HepG2 (cell line): Measurements from ENCODE around the gene UTP4. TPM values are rescaled to one million over a fixed set of nuclear protein-coding genes. Genes with fewer than 3 reads are reported as not detected.

ENCODE experiments used
- ARHGAP35 ChIP-seq: sonication (generic); formaldehyde crosslinking; IDR thresholded peaks from 2 replicates; pipeline ENCODE4 v1.9.0; 2022; ENCODE audit warnings: mild to moderate bottlenecking, inconsistent platforms, moderate library complexity, missing genetic modification reagents, borderline replicate concordance
- CAMTA2 ChIP-seq: sonication (generic); formaldehyde crosslinking; IDR thresholded peaks from 2 replicates; pipeline ENCODE4 v1.4.0; 2020; ENCODE audit warnings: mild to moderate bottlenecking, missing genetic modification reagents, borderline replicate concordance
- CENPT ChIP-seq: sonication (generic); formaldehyde crosslinking; IDR thresholded peaks from 2 replicates; pipeline ENCODE4 v1.8.0; 2022; ENCODE audit warnings: low read depth, mild to moderate bottlenecking, moderate library complexity, missing genetic modification reagents
- ELF4 ChIP-seq: sonication (generic); formaldehyde crosslinking; IDR thresholded peaks from 2 replicates; pipeline ENCODE4 v1.5.0; 2020; ENCODE audit warnings: missing genetic modification reagents, mild to moderate bottlenecking, moderate library complexity, borderline replicate concordance
- FOXP4 ChIP-seq: sonication (generic); formaldehyde crosslinking; IDR thresholded peaks from 2 replicates; pipeline ENCODE4 v1.4.0; 2020; ENCODE audit warnings: missing genetic modification reagents
- GZF1 ChIP-seq: sonication (generic); formaldehyde crosslinking; IDR thresholded peaks from 2 replicates; pipeline ENCODE4 v1.5.1; 2020; ENCODE audit warnings: mild to moderate bottlenecking, missing genetic modification reagents
- HNF1B ChIP-seq: sonication (generic); formaldehyde crosslinking; IDR thresholded peaks from 2 replicates; pipeline ENCODE4 v1.5.1; 2020; ENCODE audit warnings: mild to moderate bottlenecking, moderate library complexity, missing genetic modification reagents
- KMT2B ChIP-seq: IDR thresholded peaks from 2 replicates; pipeline ENCODE4 v1.6.1; 2016; ENCODE audit warnings: missing genetic modification reagents, missing compliant biosample characterization
- NONO ChIP-seq, 2 experiments: fragments of 450-650 bp in 1 of 2; sonication (generic) in 1 of 2; formaldehyde crosslinking in 1 of 2; IDR thresholded peaks in 1 of 2; conservative IDR thresholded peaks in 1 of 2; 2 replicates each; pipeline versions ENCODE4 v1.6.1 to v1.8.0; 2017 to 2022; ENCODE audit warnings: mild to moderate bottlenecking in 1 of 2, missing genetic modification reagents in 1 of 2, moderate library complexity in 1 of 2
- PHF20 ChIP-seq: sonication (generic); formaldehyde crosslinking; IDR thresholded peaks from 2 replicates; pipeline ENCODE4 v1.5.0; 2020; ENCODE audit warnings: mild to moderate bottlenecking, missing genetic modification reagents
- POLR2AphosphoS2 ChIP-seq: IDR thresholded peaks from 2 replicates; pipeline ENCODE4 v1.6.1; 2011; ENCODE audit warnings: low read depth, low read length, improper control_type of control experiment
- PTBP1 ChIP-seq: fragments of 200-400 bp; formaldehyde crosslinking; IDR thresholded peaks from 2 replicates; pipeline ENCODE4 v1.6.1; 2018; ENCODE audit warnings: low read length, low read depth; ENCODE audit not compliant: poor library complexity, severe bottlenecking
- RARA ChIP-seq: IDR thresholded peaks from 2 replicates; pipeline ENCODE4 v1.6.1; 2016; ENCODE audit warnings: missing genetic modification reagents, missing compliant biosample characterization
- RFX1 ChIP-seq: fragments of 450-650 bp; IDR thresholded peaks from 2 replicates; pipeline ENCODE4 v1.6.1; 2017
- RORA ChIP-seq: sonication (generic); formaldehyde crosslinking; IDR thresholded peaks from 2 replicates; pipeline ENCODE4 v1.5.0; 2020; ENCODE audit warnings: mild to moderate bottlenecking, missing genetic modification reagents, moderate library complexity
- SALL2 ChIP-seq: sonication (generic); formaldehyde crosslinking; IDR thresholded peaks from 2 replicates; pipeline ENCODE4 v1.8.1; 2023; ENCODE audit warnings: mild to moderate bottlenecking, missing genetic modification reagents, inconsistent platforms
- SNAI1 ChIP-seq: sonication (generic); formaldehyde crosslinking; IDR thresholded peaks from 2 replicates; pipeline ENCODE4 v1.5.0; 2020; ENCODE audit warnings: mild to moderate bottlenecking, missing genetic modification reagents, borderline replicate concordance
- YEATS2 ChIP-seq: sonication (generic); formaldehyde crosslinking; IDR thresholded peaks from 2 replicates; pipeline ENCODE4 v1.4.0; 2020; ENCODE audit warnings: missing genetic modification reagents, borderline replicate concordance
- ZNF235 ChIP-seq: sonication (generic); formaldehyde crosslinking; IDR thresholded peaks from 2 replicates; pipeline ENCODE4 v1.8.1; 2023; ENCODE audit warnings: mild to moderate bottlenecking, missing genetic modification reagents, borderline replicate concordance
- ZNF274 ChIP-seq: sonication (generic); formaldehyde crosslinking; IDR thresholded peaks from 2 replicates; pipeline ENCODE4 v1.5.1; 2020; ENCODE audit warnings: mild to moderate bottlenecking, missing genetic modification reagents
- ZNF367 ChIP-seq: sonication (generic); formaldehyde crosslinking; IDR thresholded peaks from 2 replicates; pipeline ENCODE4 v1.4.0; 2020; ENCODE audit warnings: missing genetic modification reagents, borderline replicate concordance
- ZNF44 ChIP-seq: sonication (generic); formaldehyde crosslinking; IDR thresholded peaks from 2 replicates; pipeline ENCODE4 v1.5.1; 2020; ENCODE audit warnings: mild to moderate bottlenecking, missing genetic modification reagents
- ZNF484 ChIP-seq: sonication (generic); formaldehyde crosslinking; IDR thresholded peaks from 2 replicates; pipeline ENCODE4 v1.5.1; 2020; ENCODE audit warnings: mild to moderate bottlenecking, low read depth, missing genetic modification reagents, borderline replicate concordance
- ZNF703 ChIP-seq: sonication (generic); formaldehyde crosslinking; IDR thresholded peaks from 2 replicates; pipeline ENCODE4 v1.5.1; 2020; ENCODE audit warnings: missing genetic modification reagents, mild to moderate bottlenecking, moderate library complexity, borderline replicate concordance
- ZNF709 ChIP-seq: sonication (generic); formaldehyde crosslinking; IDR thresholded peaks from 2 replicates; pipeline ENCODE4 v1.5.0; 2020; ENCODE audit warnings: mild to moderate bottlenecking, missing genetic modification reagents
- ZNF724P ChIP-seq: sonication (generic); formaldehyde crosslinking; IDR thresholded peaks from 2 replicates; pipeline ENCODE4 v1.8.0; 2022; ENCODE audit warnings: missing genetic modification reagents, borderline replicate concordance
- ZNF766 ChIP-seq: sonication (generic); formaldehyde crosslinking; IDR thresholded peaks from 2 replicates; pipeline ENCODE4 v1.5.0; 2020; ENCODE audit warnings: missing genetic modification reagents, borderline replicate concordance
- polyA plus RNA-seq, 8 experiments: library from polyadenylated mRNA; depleted of rRNA in 3 of 8; stranded (reverse) in 7 of 8; unstranded in 1 of 8; fragments of >200 nt; fragmentation: Illumina TruSeq in 4 of 8; extraction: Trizol in 4 of 8; gene quantifications; 2 replicates each; pipeline versions ENCODE4 v1.2.1 to v1.2.3, GENCODE V29; 2011 to 2016; ENCODE audit warnings: low read depth in 4 of 8, missing spikeins in 1 of 8, mixed read lengths in 1 of 8; ENCODE audit not compliant: insufficient read depth in 1 of 8
- total RNA-seq, 5 experiments: library from RNA; depleted of rRNA; stranded (reverse); fragments of >200 nt; fragmentation: Illumina TruSeq; extraction: Trizol; gene quantifications; 2 replicates each; pipeline ENCODE4 v1.2.3, GENCODE V29; 2016; ENCODE audit warnings: low read depth in 1 of 5

Gene UTP4
- total and polyA plus RNA-seq, 2 of the 13 experiments (the other 11 are each of a cell fraction or from before 2014, with no cell fraction given), result 30.0 to 85.8 TPM

- no peak for TF ChIP-seq NONO (IDR thresholded peaks at IDR 0.05)
- peak; percentile 87 for TF ChIP-seq NONO (CRISPR knock-in tag; conservative IDR thresholded peaks at IDR 0.05)
- TF ChIP-seq RARA (CRISPR knock-in tag), result peak; percentile 54
- TF ChIP-seq SNAI1 (CRISPR knock-in tag), result peak; percentile 59; the same call in 1 of the 2 replicates
- no peak for TF ChIP-seq YEATS2 (CRISPR knock-in tag)
- peak; percentile 86; the same call in 1 of the 2 replicates for TF ChIP-seq ZNF44
- no peak for TF ChIP-seq SALL2 (CRISPR knock-in tag)
- 0 out of 2 replicates have a peak, but pooled peaks have one; percentile 13 for TF ChIP-seq ZNF724P (CRISPR knock-in tag)
- TF ChIP-seq RFX1, result no peak
- no peak; the same call in 1 of the 2 replicates for TF ChIP-seq CAMTA2 (CRISPR knock-in tag)
- TF ChIP-seq ZNF367 (CRISPR knock-in tag), result peak; percentile 74
- peak; percentile 29 for TF ChIP-seq PTBP1
- no peak for TF ChIP-seq CENPT (CRISPR knock-in tag)
- no peak for TF ChIP-seq RORA (CRISPR knock-in tag)
- TF ChIP-seq ZNF709 (CRISPR knock-in tag), result peak; percentile 84; the same call in 1 of the 2 replicates
- TF ChIP-seq HNF1B (CRISPR knock-in tag), result peak; percentile 62; the same call in 1 of the 2 replicates
- TF ChIP-seq PHF20 (CRISPR knock-in tag), result peak; percentile 55
- TF ChIP-seq ZNF703 (CRISPR knock-in tag), result no peak
- peak; percentile 97 for TF ChIP-seq ZNF235 (CRISPR knock-in tag)
- TF ChIP-seq FOXP4 (CRISPR knock-in tag), result no peak
- TF ChIP-seq ELF4 (CRISPR knock-in tag), result peak; percentile 90
- TF ChIP-seq ZNF766, result peak; percentile 87
- TF ChIP-seq ZNF484, result no peak
- TF ChIP-seq ZNF274, result peak; percentile 76; the same call in 1 of the 2 replicates
- TF ChIP-seq ARHGAP35 (CRISPR knock-in tag), result no peak; the same call in 1 of the 2 replicates
- peak; percentile 77; the same call in 1 of the 2 replicates for TF ChIP-seq KMT2B
- TF ChIP-seq GZF1, result 0 out of 2 replicates have a peak, but pooled peaks have one; percentile 17
- no peak for TF ChIP-seq POLR2AphosphoS2
Measured at GRCh38 chr16:69186642-69187445, 54.4 kb downstream of the UTP4 start, which contains the start of gene SNTB2 (continued).
